Cardiac fibroblast (primary cell): ENCODE data around the gene FKBP8.
A peak's percentile ranks its signal among the peaks of the same experiment; 100 is the strongest.

Source experiments
- DNase-seq, 2 donors: peaks; one replicate each; pipeline versions ENCODE4 v3.0.0 to v3.0.0-alpha.2; 2010; ENCODE audit warnings: low read depth in 2 of 2
- H3K4me3 ChIP-seq, 2 donors: replicated peaks in 1 of 2; 1 replicate in 1 of 2; 2 replicates in 1 of 2; pipeline ENCODE4 v1.5.1; 2011; ENCODE audit warnings: low read depth in 2 of 2, low read length in 2 of 2, mild to moderate bottlenecking in 2 of 2, moderate library complexity in 1 of 2
- TF ChIP-seq, protein P1 (sequence below): IDR thresholded peaks from one replicate; pipeline ENCODE4 v1.5.1; 2011; ENCODE audit warnings: low read depth, mild to moderate bottlenecking, low read length, inconsistent platforms

Gene FKBP8

DNA sequence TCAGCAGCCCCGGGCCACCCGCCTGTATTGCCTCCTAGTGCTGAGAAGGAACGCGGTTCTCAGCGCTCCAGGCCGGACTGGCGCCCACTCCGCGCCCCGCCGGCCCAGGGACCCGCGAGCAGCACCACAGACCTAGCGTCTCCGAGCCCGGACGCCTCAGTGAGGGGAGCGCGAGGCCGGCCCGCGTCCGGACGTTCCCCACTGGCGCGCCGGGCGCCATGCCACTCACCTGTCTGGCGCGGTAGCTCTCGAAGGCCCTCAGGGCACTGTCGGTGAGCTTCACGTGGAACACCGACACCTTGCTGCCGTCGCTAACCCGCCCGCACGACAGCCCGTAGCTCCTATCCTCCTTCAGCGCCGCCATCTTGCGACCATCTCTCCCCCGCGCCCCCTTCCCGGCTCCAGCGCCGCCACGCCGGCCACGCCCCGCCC lies 21.7 kb downstream of the FKBP8 start, which contains the start of gene ELL:
Gene ELL (minus strand): TSS at position 379 of the 432 bp plus-strand sequence. CDS start 15 bp downstream, at position 364.
- H3K4me3 ChIP-seq, result peak within 1 kb of the TSS; percentile 94 to 99
- TF ChIP-seq, protein P1, sequence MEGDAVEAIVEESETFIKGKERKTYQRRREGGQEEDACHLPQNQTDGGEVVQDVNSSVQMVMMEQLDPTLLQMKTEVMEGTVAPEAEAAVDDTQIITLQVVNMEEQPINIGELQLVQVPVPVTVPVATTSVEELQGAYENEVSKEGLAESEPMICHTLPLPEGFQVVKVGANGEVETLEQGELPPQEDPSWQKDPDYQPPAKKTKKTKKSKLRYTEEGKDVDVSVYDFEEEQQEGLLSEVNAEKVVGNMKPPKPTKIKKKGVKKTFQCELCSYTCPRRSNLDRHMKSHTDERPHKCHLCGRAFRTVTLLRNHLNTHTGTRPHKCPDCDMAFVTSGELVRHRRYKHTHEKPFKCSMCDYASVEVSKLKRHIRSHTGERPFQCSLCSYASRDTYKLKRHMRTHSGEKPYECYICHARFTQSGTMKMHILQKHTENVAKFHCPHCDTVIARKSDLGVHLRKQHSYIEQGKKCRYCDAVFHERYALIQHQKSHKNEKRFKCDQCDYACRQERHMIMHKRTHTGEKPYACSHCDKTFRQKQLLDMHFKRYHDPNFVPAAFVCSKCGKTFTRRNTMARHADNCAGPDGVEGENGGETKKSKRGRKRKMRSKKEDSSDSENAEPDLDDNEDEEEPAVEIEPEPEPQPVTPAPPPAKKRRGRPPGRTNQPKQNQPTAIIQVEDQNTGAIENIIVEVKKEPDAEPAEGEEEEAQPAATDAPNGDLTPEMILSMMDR, result no peak
- no peak for DNase-seq

DNA sequence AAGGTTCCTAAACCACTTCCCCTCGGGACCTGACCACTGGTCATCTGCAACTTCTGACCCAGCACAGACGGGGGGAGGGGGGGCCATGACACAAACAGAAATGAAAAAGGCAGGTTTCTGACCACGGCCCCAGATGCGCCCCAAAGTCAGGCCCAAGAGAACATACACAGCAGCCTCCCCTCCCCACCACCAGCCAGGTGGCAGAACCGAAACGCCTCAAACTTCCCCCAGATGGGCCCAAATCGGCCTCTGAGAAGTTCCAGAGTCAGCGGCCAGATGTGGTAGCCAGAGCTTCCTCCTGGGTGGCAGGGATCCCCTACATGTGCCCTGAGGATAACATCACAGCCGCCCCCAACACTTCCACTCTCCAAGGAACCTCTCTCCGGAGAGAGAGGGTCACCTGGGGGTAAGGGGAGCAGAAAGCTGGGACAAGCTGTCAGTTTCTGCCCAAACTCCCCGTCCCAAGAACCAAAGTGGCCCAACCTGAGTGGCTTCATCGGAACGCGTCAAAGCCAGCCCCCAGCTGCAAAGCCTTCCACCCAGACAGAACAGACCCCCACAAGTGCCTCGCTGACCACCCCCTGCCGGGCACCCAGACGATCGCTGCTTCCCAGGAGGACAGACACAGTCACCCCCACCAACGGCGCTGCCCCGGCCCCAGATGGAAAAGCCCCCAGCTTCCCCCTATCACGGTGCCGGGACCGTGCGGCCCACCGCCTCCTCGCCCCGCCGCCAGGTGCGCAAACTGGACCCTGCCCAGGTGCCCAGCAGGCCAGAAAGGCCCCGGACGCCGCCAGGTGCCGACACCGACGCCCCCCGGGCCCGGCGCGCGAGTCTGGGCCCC lies 22.3 kb downstream of the FKBP8 start:
- DNase-seq, result no peak
- peak overlapping the region; percentile 94 to 99 for H3K4me3 ChIP-seq
- TF ChIP-seq, protein P1, result no peak

DNA sequence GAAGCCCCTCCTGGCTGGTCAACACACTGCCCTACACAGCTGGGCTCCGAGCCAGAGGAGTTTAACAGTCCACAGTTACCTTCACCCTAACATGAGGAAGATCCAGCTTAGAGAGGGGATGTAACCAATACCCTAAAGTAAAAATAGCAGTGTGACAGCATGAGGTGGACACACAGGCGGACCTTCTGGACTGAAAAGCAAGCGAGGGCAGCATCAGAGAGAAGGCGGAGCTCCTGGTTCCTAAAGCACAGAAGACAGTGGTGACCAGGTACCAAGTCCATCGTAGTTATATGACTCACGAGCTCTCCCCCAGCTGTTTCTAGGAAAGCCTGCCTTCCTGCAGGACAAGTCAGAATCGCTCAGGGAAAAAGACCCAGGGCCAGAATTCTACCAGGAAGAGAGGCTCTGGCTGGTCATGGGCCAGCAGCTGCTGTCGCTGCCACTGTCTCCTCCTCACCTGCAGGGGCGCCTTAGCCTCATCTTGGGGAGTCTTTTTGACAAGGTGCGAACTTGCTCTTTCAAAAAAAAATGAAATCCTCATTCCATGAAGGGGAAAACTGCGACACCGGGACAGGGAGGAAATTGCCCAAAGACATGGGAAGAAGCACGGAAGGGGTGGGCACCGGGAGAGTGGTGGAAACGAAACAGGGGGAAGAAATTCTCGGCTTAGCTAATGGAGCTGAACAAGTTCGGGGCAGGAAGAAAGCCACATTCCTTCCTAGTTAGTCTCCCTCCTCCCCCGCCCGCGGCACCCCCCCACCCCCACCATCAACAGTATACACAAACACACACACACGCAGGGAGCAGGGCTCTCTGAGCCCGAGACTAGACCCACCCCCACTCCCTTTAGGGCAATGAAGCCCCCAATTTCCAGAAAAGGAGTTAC lies 23.2 kb downstream of the FKBP8 start:
- DNase-seq, result peak; percentile 83 to 84
- TF ChIP-seq, protein P1, result peak; percentile 65
- peak overlapping the region; percentile 94 to 99 for H3K4me3 ChIP-seq

DNA sequence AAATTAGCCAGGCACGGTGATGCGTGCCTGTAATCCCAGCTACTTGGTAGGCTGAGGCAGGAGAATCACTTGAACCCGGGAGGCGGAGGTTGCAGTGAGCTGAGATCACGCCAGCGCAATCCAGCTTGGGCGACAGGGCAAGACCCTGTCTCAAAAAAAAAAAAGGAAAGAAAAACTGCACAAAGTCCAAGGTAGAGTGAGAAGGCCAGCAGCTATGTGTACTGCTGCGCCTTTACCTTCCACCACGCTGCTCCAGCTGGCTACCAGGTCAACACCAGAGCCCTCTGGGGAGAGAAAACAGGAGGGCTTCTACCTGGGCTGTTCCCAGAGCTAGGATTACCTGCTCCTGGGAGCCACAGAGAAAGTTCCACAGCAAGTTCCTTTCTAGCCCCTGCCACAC lies 24.7 kb downstream of the FKBP8 start:
- H3K4me3 ChIP-seq, result no peak overlapping the region
- TF ChIP-seq, protein P1, result no peak
- no peak for DNase-seq

DNA sequence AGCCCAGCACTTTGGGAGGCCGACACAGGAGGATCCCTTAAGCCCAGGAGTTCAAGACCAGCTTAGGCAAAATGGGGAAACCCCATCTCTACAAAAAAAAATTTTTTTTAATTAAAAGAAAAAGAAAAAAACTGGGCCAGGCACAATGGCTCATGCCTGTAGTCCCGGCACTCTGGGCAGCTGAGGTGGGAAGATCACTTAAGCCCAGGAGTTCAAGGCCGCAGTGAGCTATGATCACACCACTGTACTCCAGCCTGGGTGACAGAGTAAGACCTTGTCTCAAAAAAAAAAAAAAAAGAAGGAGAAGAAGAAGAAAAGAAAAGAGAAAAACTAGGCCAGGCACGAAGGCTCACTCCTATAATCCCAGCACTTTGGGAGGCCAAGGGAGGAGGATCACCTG lies 25.8 kb downstream of the FKBP8 start:
- no peak overlapping the region for H3K4me3 ChIP-seq
- TF ChIP-seq, protein P1, result no peak
- DNase-seq, result no peak

DNA sequence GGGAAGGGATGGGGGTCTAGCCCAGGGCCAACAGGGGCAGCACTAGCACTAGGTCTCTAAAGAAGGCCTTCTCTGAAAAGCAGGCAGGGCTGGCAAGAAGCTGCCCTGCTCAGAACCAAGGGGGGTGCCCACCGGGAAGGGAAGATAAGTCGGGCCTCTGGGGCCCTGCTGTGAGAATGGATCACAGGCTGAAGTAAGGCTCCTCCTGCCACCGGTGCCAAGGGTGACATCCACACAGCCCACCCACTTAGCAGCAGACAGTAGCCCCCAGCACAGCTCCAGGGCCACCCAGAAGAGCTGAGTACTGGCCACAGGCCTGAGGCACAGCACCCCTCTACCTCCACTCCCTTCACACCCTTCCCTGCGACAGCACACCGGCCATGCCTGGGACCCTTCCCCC lies 27.4 kb downstream of the FKBP8 start:
- TF ChIP-seq, protein P1, result no peak
- H3K4me3 ChIP-seq, result no peak overlapping the region
- DNase-seq, result no peak
